ENCODE data around the gene RFX3. TPM values are rescaled to one million over a fixed set of nuclear protein-coding genes. Genes with fewer than 3 reads are reported as not detected.
A peak's percentile ranks its signal among the peaks of the same experiment; 100 is the strongest.

The RFX3 gene
- polyA plus RNA-seq, 1 donor from 2014 or later, result 5.0 TPM

DNA sequence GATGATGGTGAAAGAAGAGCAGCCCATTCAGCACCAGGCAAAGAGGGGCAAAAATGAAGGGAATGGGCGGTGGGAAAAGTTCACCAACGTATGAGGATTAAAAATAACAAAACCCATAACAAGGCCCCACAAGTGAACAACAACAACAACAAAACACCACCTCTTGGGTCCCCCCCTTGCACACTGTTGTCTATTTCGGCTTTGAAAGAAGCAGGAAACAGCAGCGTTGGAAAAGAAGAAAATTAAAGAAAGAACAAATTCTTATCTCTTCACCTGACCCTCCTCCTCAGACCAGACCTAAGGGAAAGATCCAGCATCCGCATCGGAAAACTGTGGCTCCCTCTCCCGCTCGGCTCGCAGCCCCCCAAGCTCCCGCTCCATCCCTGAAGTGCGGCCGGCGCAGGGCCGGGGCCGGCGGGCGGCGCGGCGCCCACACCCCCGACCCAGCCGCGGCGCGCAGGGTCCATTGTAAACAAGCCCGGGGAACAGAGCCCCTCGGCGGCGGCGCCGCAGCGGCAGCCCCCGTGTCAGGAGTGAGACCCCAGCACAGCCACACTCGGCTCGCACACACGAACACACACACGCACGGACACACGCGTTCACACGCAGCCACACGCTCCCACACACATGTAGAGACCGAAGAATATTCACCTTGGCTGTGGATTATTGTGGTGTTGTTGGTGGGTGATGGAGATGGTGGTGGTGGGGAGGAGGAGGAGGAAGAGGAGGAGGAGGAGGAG, 535 bp downstream of the RFX3 start:
- Mint-ChIP-seq H3K4me3 (peak overlapping the region; percentile 93 to 97 (median 96)), H3K4me1 (peaks cover 24 to 41% (median 38%) of the 10 kb centered on the region in 3 donors), H3K9me3 (no peaks in the 10 kb centered on the region), H3K27ac (peak overlapping the region; percentile 99 to 100 (median 100)), H3K27me3 (no peaks in the 10 kb centered on the region), H3K36me3 (no peaks in the 10 kb centered on the region)

DNA sequence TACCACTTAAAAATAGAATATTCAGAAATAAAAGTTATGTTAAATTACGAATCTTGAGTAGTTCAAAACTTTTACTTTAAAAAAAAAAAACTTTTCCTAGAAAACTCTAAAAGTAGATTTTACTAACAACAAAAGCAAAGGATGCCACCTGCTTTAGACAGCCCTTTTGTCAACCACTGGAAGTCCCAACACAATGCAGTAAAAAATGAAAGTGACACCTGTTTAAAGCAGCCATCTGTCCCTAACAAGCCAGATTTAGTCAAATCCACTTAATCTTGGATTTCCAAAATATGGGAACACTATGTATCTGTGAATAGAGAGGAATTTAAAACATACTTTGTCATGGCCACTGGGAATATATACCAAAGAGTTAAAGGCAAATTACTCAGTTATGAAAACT, 3.8 kb downstream of the RFX3 start:
- no peak overlapping the region for H3K27ac Mint-ChIP-seq
- H3K4me1 Mint-ChIP-seq, result peaks cover 18 to 26% (median 25%) of the 10 kb centered on the region in 3 donors
- no peaks in the 10 kb centered on the region for H3K27me3 Mint-ChIP-seq
- no peak overlapping the region for H3K4me3 Mint-ChIP-seq
- H3K36me3 Mint-ChIP-seq, result no peaks in the 10 kb centered on the region
- H3K9me3 Mint-ChIP-seq, result no peaks in the 10 kb centered on the region

DNA sequence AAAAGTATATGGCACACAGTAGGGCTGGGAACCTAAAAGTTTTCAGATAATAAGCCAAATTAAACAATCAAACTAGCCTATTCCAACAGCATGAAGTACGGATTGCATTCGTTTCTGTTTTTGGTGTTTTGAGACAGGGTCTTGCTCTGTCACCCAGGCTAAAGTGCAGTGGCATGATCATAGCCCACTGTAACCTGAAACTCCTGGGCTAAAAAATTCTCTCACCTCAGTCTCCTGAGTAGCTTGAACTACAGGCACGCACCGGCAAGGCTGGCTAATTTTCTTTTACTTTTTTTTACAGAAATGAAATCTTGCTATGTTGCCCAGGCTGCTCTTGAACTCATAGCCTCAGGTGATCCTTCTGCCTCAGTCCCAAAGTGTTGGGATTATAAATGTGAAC, 5.2 kb downstream of the RFX3 start:
- peak overlapping the region in 1 of 3 donors; percentile 72 for H3K27ac Mint-ChIP-seq
- no peaks in the 10 kb centered on the region for H3K9me3 Mint-ChIP-seq
- no peaks in the 10 kb centered on the region for H3K36me3 Mint-ChIP-seq
- H3K27me3 Mint-ChIP-seq, result no peaks in the 10 kb centered on the region
- H3K4me3 Mint-ChIP-seq, result peak overlapping the region in 1 of 4 donors; percentile 68
- peaks cover 18 to 29% (median 28%) of the 10 kb centered on the region in 3 donors for H3K4me1 Mint-ChIP-seq

DNA sequence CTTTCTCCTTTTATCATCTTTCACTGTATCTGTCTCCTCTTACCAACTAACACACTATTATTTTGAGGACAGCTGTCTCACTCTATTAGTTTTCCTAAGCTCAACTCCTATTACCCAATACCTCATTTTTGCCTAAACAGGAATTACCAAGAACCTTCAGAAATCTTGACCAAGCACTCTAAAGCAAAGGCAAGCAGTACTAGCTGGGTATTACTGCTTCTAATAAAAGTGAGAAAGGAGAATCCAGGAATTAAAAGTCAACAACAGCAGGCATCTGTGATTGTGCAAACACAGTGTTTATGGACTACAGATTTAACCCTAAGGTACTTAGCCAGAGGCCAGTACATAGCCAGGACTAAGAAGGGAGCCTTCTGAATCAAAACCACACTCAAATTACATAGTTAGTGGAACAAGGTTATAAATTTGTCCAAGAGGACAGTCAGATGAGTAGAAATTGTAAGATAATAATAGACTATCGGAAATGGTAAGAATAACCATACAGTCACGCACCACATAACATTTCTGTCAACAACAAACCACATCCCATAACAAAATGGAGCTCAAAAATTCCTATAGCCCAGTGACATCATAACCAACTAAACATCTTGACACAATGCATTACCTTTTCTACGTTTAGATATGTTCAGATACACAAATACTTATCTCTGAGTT, 8.3 kb downstream of the RFX3 start:
- H3K9me3 Mint-ChIP-seq, result no peaks in the 10 kb centered on the region
- H3K4me3 Mint-ChIP-seq, result no peak overlapping the region
- peaks cover 2% of the 10 kb centered on the region for H3K36me3 Mint-ChIP-seq
- peak overlapping the region in 2 of 3 donors; percentile 28 to 48 for H3K27ac Mint-ChIP-seq
- no peaks in the 10 kb centered on the region for H3K27me3 Mint-ChIP-seq
- peaks cover 15 to 26% (median 20%) of the 10 kb centered on the region in 3 donors for H3K4me1 Mint-ChIP-seq

DNA sequence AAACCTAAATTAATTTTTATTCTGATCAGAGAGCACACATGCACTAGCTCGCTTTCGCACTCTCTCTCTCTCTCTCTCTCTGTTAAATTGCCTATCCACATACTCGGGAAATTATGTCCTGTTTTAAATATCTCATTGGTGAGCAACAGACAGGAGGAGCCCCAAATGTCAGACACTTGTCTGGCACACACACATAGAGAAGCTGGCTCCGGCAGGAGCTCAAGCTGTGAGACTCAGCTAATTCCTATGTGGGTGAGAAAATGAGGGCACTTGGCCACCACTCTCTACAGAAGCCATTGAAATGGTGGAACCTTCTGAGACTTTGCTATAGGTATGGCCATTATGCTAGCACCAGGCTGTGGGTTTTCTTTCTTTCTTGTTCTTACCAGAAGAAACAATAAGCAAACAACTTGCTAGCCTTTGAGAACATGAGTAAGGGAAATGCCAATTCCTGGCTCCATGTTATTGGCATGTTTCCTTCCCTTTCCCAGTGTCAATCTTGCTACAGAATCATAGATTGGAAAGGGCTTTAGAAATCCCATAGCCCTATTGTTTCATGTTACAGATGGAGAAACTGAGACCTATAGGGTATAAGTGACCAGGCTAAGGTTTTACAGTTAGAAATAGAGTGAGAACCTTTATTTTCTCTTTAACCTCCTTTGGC, 9.0 kb downstream of the RFX3 start:
- Mint-ChIP-seq H3K4me1 (peaks cover 12 to 26% (median 16%) of the 10 kb centered on the region in 3 donors), H3K4me3 (peak overlapping the region in 1 of 4 donors; percentile 67), H3K27ac (no peak overlapping the region), H3K27me3 (no peaks in the 10 kb centered on the region), H3K9me3 (no peaks in the 10 kb centered on the region), H3K36me3 (peaks cover 2% of the 10 kb centered on the region)

DNA sequence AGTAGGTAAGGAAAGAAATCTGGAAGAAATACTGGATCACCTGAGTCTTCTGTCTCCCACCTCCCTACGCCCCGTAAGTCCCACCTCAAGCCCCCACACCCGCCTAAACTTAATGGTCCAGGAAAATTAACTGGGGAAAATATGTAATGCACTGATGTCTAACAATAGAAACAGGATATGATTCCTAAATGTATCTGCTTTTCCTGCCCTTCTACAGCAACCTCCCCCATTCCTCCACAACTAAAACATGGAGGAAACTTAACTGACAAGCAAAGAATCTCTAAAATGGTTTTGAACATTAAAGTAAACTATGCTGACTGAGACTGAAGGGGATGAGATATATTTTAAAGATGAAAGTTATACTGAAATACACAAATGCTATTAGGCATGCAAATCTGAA, 10.4 kb downstream of the RFX3 start:
- H3K4me1 Mint-ChIP-seq, result peaks cover 17 to 31% (median 21%) of the 10 kb centered on the region in 3 donors
- peaks cover 2% of the 10 kb centered on the region for H3K36me3 Mint-ChIP-seq
- H3K27ac Mint-ChIP-seq, result no peak overlapping the region

DNA sequence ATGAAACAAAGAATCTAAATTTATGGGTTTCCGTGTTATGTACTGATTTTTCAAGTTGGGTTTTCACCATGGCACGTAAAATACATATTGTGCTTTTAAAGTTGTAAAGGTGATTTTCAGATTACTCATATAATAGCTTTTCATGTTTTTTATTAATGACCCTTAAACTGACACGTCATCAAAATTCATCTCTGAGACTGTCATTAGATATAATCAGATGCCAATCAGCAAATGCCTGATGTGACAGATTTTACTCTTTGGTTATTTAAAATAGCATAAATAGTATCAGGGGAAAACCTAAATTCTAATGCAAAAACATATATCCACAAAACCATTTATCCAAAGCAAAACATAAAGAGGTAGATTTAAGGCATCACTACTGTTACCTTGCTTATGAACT, 11.0 kb downstream of the RFX3 start:
- Mint-ChIP-seq H3K4me1 (peaks cover 20 to 28% (median 23%) of the 10 kb centered on the region in 3 donors), H3K9me3 (no peaks in the 10 kb centered on the region), H3K27ac (no peak overlapping the region), H3K4me3 (no peak overlapping the region), H3K27me3 (no peaks in the 10 kb centered on the region), H3K36me3 (peaks cover 2% of the 10 kb centered on the region)

More for the DNA sequence above, 10.4 kb downstream of the RFX3 start:
- peak overlapping the region in 1 of 4 donors; percentile 28 for H3K4me3 Mint-ChIP-seq
- H3K9me3 Mint-ChIP-seq, result no peaks in the 10 kb centered on the region
- H3K27me3 Mint-ChIP-seq, result no peaks in the 10 kb centered on the region

DNA sequence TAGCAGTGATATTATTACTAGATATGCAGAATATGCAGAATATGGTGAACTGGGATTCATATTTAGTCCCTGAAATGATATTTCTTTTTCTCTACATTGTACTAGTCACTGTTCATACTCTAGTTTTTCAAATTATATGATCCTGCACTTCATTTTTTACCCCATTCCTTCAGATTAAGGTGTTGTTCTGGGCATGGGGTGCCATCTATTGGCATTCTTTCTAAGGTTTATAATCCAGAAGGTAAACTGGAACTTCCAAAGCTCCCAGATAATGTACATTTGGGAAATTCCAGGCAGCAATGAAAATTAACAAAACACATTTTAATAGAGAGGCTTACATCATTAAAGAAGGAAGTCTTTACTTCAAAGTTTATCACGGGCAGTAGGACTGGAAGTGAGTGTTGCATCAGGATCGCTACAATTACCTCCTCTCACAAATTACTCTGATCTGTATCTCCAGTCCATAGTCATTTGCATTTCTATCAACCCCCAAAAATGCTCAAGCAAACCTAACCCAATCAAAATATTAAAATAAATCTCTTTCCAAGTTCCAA, 12.5 kb downstream of the RFX3 start:
- no peaks in the 10 kb centered on the region for H3K27me3 Mint-ChIP-seq
- H3K4me3 Mint-ChIP-seq, result no peak overlapping the region
- H3K9me3 Mint-ChIP-seq, result no peaks in the 10 kb centered on the region
- peaks cover 2% of the 10 kb centered on the region for H3K36me3 Mint-ChIP-seq
- H3K27ac Mint-ChIP-seq, result peak overlapping the region in 1 of 3 donors; percentile 45
- peaks cover 28 to 36% (median 30%) of the 10 kb centered on the region in 3 donors for H3K4me1 Mint-ChIP-seq

DNA sequence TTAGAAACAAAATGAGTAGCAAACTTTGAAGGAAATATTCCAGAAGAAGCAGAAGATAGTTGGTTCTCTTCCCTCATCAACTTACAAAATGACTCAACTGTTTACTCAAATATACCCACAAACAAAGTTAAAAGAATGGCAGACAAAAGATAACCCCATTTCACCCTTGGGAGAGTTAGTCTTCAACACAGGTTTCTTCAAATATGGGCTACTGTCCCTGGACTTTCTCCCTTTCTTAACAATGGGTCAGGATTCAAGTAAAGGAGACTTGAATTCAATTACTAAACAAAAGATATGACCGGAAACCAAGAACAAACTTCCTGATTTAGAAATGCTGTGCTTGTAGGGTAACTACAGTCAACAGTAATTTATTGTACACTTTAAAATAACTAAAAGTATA, 14.2 kb downstream of the RFX3 start:
- Mint-ChIP-seq H3K4me3 (peak overlapping the region in 1 of 4 donors; percentile 13), H3K36me3 (peaks cover 2% of the 10 kb centered on the region), H3K27ac (peak overlapping the region in 1 of 3 donors; percentile 12), H3K9me3 (no peaks in the 10 kb centered on the region), H3K27me3 (no peaks in the 10 kb centered on the region), H3K4me1 (peaks cover 27 to 42% (median 28%) of the 10 kb centered on the region in 3 donors)

DNA sequence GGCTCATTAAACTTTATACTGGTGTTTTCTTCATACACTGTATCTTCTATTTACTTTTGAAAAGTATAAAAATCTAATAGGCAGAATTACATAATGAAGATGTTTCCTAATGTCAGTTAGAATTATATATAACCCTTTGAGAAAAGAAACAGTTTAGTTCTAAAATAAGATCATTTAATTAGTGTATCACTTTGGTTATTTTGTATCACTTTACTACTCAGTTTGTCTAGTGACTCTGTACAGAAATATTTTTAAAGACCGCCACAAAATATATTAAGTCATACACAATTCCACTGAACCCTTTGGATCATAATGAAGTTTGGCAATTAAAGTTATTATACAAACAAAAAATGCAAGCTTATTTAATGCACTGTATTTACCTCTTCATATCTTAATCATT, 15.0 kb downstream of the RFX3 start:
- Mint-ChIP-seq H3K9me3 (no peaks in the 10 kb centered on the region), H3K36me3 (peaks cover 2% of the 10 kb centered on the region), H3K27ac (no peak overlapping the region), H3K4me3 (no peak overlapping the region), H3K4me1 (peaks cover 28 to 42% (median 30%) of the 10 kb centered on the region in 3 donors), H3K27me3 (no peaks in the 10 kb centered on the region)

DNA sequence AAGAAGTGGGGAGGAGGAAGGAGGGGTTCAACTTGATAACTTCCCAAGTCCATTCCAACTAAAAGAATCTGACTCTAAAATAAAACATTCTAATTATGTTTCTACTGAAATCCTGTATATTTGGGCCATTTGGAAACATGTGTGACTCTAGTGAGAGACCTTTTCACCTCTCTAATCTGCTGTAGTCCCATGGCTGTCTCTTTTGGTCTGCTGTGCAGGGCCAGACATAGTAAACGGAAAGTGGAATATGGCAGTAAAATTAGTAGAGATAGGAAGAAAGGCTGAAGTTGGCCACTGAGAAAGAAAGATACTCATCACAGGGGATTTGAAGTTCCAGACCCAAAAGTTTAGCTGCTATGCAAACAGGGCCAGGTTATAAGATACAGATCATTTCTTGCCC, 15.9 kb downstream of the RFX3 start:
- H3K27me3 Mint-ChIP-seq, result no peaks in the 10 kb centered on the region
- H3K27ac Mint-ChIP-seq, result peak overlapping the region in 1 of 3 donors; percentile 28

DNA sequence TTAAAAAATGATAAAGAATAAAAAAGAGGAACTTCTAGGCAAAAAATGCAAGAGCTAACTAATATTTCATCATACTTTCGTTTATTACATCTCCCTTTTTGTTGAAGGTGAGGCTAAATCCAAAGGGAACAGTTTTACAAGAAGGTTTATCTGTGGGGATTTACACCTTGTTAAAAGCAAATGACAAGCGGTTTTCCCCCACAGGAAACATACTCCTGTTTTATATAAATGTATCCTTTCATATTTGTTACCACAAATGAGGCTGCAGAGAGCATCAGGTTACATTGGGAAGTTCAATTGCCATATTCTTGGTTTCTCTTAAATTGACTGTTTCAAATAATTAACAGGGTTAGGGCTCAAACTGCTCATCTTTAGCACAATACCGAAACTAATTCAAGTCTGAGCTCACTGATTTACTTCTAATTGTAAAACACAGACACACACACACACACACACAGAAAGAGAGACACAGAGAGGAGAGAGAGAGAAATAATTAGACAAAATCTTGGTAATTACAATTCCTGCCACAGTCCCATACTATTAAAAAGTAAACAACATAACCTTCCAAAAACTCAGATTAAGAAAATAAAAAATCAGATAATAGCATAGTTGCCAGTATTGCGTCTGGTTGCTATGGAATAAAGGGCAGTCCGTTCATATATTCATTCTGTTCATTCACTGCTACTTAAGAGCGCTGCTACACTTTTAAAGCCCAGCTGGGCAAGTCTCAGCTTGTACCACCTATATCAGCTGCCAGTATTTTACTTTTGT, 17.1 kb downstream of the RFX3 start:
- Mint-ChIP-seq H3K9me3 (no peaks in the 10 kb centered on the region), H3K4me1 (peaks cover 27 to 40% (median 32%) of the 10 kb centered on the region in 3 donors), H3K27ac (peak overlapping the region in 2 of 3 donors; percentile 65 to 89), H3K27me3 (no peaks in the 10 kb centered on the region), H3K36me3 (no peaks in the 10 kb centered on the region), H3K4me3 (peak overlapping the region; percentile 68 to 93 (median 81))

More for the DNA sequence above, 15.9 kb downstream of the RFX3 start:
- Mint-ChIP-seq H3K36me3 (no peaks in the 10 kb centered on the region), H3K4me3 (peak overlapping the region in 1 of 4 donors; percentile 27), H3K9me3 (no peaks in the 10 kb centered on the region), H3K4me1 (peaks cover 29 to 39% (median 33%) of the 10 kb centered on the region in 3 donors)

DNA sequence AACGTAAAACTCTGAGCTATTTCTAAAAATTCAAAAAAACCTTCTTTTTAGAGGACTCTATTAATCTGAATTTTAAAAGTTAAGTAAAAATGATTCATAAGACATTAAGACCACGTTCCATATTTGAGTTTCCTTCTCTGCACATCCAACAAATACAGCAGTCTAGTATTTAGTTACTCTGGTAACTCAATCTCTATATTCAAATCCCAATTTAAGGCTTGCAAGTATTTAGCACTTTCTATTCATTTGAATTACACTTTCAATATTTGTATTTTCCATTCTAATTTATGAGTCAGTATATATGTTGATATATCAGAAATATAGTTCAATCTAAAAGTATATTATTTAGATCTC, 17.7 kb downstream of the RFX3 start:
- Mint-ChIP-seq H3K4me3 (peak overlapping the region; percentile 68 to 93 (median 81)), H3K36me3 (no peaks in the 10 kb centered on the region), H3K27ac (peak overlapping the region; percentile 55 to 89 (median 65)), H3K27me3 (no peaks in the 10 kb centered on the region), H3K4me1 (peaks cover 27 to 43% (median 32%) of the 10 kb centered on the region in 3 donors), H3K9me3 (no peaks in the 10 kb centered on the region)

DNA sequence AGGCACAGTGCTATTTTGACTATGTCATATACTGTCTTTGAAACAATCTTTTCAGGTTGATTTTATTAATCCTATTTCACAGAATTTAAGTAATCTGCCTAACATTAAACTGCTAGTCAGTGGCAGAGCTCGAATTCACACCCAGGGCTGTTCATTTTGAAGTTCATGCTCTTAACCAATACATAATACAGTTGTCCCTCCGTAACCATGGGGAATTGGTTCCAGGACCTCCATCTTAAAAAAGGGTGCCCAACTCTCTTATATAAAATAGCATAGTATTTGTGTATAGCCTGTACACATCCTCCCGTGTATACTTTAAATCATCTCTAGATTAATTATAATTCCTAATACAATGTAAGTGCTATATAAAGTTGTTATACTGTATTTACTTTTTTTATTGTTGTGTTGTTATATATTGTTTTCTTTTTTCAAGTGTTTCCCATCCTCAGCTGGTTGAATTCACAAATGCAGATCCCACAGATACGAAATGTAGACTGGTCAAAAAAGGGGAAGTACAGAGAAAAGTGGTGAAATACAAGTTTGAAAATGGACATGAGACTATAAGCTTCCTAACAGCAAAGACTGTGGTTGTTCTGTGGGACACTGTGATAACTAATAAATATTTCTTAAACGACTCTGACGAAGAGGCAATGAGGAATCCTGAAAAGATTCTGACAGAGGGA, 18.3 kb downstream of the RFX3 start:
- Mint-ChIP-seq H3K27me3 (no peaks in the 10 kb centered on the region), H3K4me1 (peaks cover 29 to 45% (median 30%) of the 10 kb centered on the region in 3 donors), H3K36me3 (no peaks in the 10 kb centered on the region), H3K27ac (peak overlapping the region; percentile 55 to 89 (median 65)), H3K4me3 (peak overlapping the region; percentile 68 to 93 (median 81)), H3K9me3 (no peaks in the 10 kb centered on the region)
